GM12878 (cell line): ENCODE measurements around the gene TAS2R42. TPM values are rescaled to one million over a fixed set of nuclear protein-coding genes. Genes with fewer than 3 reads are reported as not detected.

Experiments
- ATAC-seq: fragments of 200-7000 bp; cut with Tn5 transposase; 3 replicates; pipeline ENCODE4 v1.9.1; 2020; ENCODE audit warnings: mild to moderate bottlenecking, moderate library complexity
- BruUV-seq: library from RNA; stranded (reverse); fragments of 400-500 nt; replicated peaks from 2 replicates; lab custom pipeline; 2021; lab: Mats Ljungman, UMichigan
- CTCF ChIA-PET: fragments of 300-600 bp; sonication (Branson Sonifier 250); formaldehyde crosslinking; extraction: SDS; loops from one replicate; lab custom pipeline; 2021; ENCODE audit warnings: inconsistent platforms; lab: Yijun Ruan, JAX
- POLR2A ChIA-PET: fragments of 350-600 bp; formaldehyde crosslinking; extraction: SDS; loops from one replicate; lab custom pipeline; 2021; ENCODE audit warnings: inconsistent platforms; lab: Charles Lee
- RAD21 ChIA-PET: fragments of 300-600 bp; sonication (Branson Sonifier 250); formaldehyde crosslinking; loops from one replicate; lab custom pipeline; 2023; ENCODE audit warnings: antibody characterized with exemption; ENCODE audit not compliant: unreplicated experiment; lab: Charles Lee
- SMC1A ChIA-PET: fragments of 300-600 bp; sonication (Branson Sonifier 250); formaldehyde crosslinking; loops from one replicate; lab custom pipeline; 2023; ENCODE audit not compliant: unreplicated experiment, uncharacterized antibody; lab: Charles Lee
- DNase-seq: peaks from one replicate; pipeline ENCODE4 v3.0.0-alpha.2; 2011; ENCODE audit warnings: low read depth, low spot score
- FAIRE-seq: peaks from 3 replicates; lab custom pipeline; 2011; peaks lifted over from hg19 to GRCh38; lab: Jason Lieb, UNC
- H2AFZ ChIP-seq: 2 replicates; pipeline ENCODE4 v1.6.0; 2011; ENCODE audit warnings: low read depth, low read length, control low read depth; ENCODE audit not compliant: control insufficient read depth
- H3K27ac ChIP-seq: 2 replicates; pipeline ENCODE4 v1.5.1; 2011; ENCODE audit warnings: control low read depth; ENCODE audit not compliant: control insufficient read depth, insufficient read depth
- H3K27me3 ChIP-seq, 2 experiments: replicated peaks in 1 of 2; 2 replicates each; pipeline versions ENCODE4 v1.6.0 to v1.6.1; 2011; ENCODE audit warnings: low read length in 1 of 2; ENCODE audit not compliant: control insufficient read depth in 2 of 2, insufficient read depth in 2 of 2
- H3K36me3 ChIP-seq, 2 experiments: 2 replicates each; pipeline ENCODE4 v1.5.1; 2011; ENCODE audit warnings: low read length in 1 of 2; ENCODE audit not compliant: control insufficient read depth in 2 of 2, insufficient read depth in 2 of 2
- H3K4me1 ChIP-seq: 2 replicates; pipeline ENCODE4 v1.6.1; 2011; ENCODE audit warnings: mild to moderate bottlenecking, low read length, moderate library complexity, mixed read lengths; ENCODE audit not compliant: control insufficient read depth, insufficient read depth
- H3K4me2 ChIP-seq: 2 replicates; pipeline ENCODE4 v1.6.0; 2011; ENCODE audit warnings: control low read depth; ENCODE audit not compliant: control insufficient read depth, insufficient read depth
- H3K4me3 ChIP-seq: fragments of 200-600 bp; sonication (generic); 2 replicates; pipeline ENCODE4 v1.5.1; 2016
- H3K79me2 ChIP-seq: 2 replicates; pipeline ENCODE4 v1.6.0; 2011; ENCODE audit warnings: low read length; ENCODE audit not compliant: control insufficient read depth, insufficient read depth
- H3K9ac ChIP-seq: 2 replicates; pipeline ENCODE4 v1.8.0; 2011; ENCODE audit warnings: low read length, control low read depth, mixed read lengths; ENCODE audit not compliant: control insufficient read depth, insufficient read depth
- H3K9me3 ChIP-seq: replicated peaks from 3 replicates; pipeline ENCODE4 v1.5.1; 2011; ENCODE audit warnings: mild to moderate bottlenecking, low read length; ENCODE audit not compliant: control insufficient read depth, insufficient read depth
- H4K20me1 ChIP-seq: 2 replicates; pipeline ENCODE4 v1.6.0; 2011; ENCODE audit not compliant: control insufficient read depth, insufficient read depth
- ATF7 ChIP-seq: fragments of 450-650 bp; IDR thresholded peaks from 2 replicates; pipeline ENCODE4 v1.6.1; 2016; ENCODE audit warnings: low read depth, mild to moderate bottlenecking
- POLR2AphosphoS5 ChIP-seq: IDR thresholded peaks from 2 replicates; pipeline ENCODE4 v1.6.1; 2011; ENCODE audit warnings: mild to moderate bottlenecking, low read length, inconsistent platforms
- SIN3A ChIP-seq: IDR thresholded peaks from 2 replicates; pipeline ENCODE4 v1.6.1; 2012; ENCODE audit warnings: low read depth, low read length, improper control_type of control experiment
- SMC3 ChIP-seq: IDR thresholded peaks from 2 replicates; pipeline ENCODE4 v1.6.1; 2011; ENCODE audit warnings: low read length, improper control_type of control experiment, borderline replicate concordance
- SPI1 ChIP-seq: IDR thresholded peaks from 2 replicates; pipeline ENCODE4 v1.6.1; 2011; ENCODE audit warnings: low read depth, mild to moderate bottlenecking, low read length, moderate library complexity, borderline replicate concordance; ENCODE audit not compliant: insufficient read depth
- in situ Hi-C: fragments of 300-500 bp; cut with MboI; formaldehyde crosslinking; loops from 9 replicates; pipeline ENCODE4 v1.14.3; 2018; ENCODE audit warnings: mixed read lengths
- intact Hi-C: fragments of 100-400 bp; cut with micrococcal nuclease; formaldehyde crosslinking; loops from one replicate; pipeline ENCODE4 v1.14.2; 2022; ENCODE audit not compliant: unreplicated experiment
- polyA plus RNA-seq, 11 experiments: library from polyadenylated mRNA; depleted of rRNA in 4 of 11; unstranded in 6 of 11; stranded (reverse) in 5 of 11; fragments of >200 nt; fragmentation: Nextera tagmentation in 4 of 11; fragmentation: Illumina TruSeq in 1 of 11; extraction: Ambion mirVana in 4 of 11; extraction: Trizol in 1 of 11; gene quantifications; 1 replicate in 1 of 11; 2 replicates in 10 of 11; pipeline versions ENCODE4 v1.2.1 to v1.2.3, GENCODE V29; 2011 to 2016; ENCODE audit warnings: inconsistent platforms in 2 of 11, missing spikeins in 2 of 11, low read depth in 1 of 11
- total RNA-seq, 4 experiments: library from RNA; depleted of rRNA in 3 of 4; stranded (reverse); fragments of >200 nt in 3 of 4; fragmentation: Illumina TruSeq in 1 of 4; extraction: Trizol in 1 of 4; gene quantifications; 2 replicates each; pipeline versions ENCODE4 v1.2.1 to v1.2.3, GENCODE V29; 2013 to 2021

TAS2R42 gene
- total and polyA plus RNA-seq, 10 of the 15 experiments (the other 5 are each of a cell fraction or from before 2014, with no cell fraction given) = not detected

DNA sequence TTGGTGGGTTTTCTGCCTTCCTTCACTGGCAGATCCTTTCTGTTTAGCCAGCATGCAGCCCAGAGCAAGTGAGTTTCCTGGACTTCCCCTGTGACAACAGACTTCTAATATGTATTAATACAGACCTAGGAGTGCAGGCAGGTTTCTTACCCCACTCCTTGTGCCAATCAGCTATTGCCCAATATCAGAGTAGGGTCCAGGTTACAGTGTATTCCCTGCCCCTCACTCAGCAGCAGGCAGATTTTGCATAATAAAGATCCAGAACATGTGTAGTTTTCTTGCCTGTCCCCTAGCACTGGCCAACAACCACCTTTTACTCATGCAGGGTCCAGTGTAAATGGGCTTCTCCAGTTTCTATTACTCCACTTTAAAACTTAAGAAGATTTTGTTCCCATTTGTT, 20.4 kb downstream of the TAS2R42 start:
- no peak for FAIRE-seq
- ATAC-seq = 0 out of 3 replicates have a peak, but pooled peaks have one; percentile 8
- no peak for TF ChIP-seq SIN3A
- Histone ChIP-seq H3K27ac (peak overlapping the region; percentile 19; the same call in 1 of the 2 replicates), H3K9ac (no peak overlapping the region), H3K4me3 (0 out of 2 replicates have a peak overlapping the region, but pooled peaks have one; percentile 15), H3K4me2 (no peak overlapping the region), H2AFZ (no peak overlapping the region), H3K79me2 (peaks cover 66% of the 10 kb centered on the region), H3K27me3 (no peaks in the 10 kb centered on the region), H3K9me3 (peaks cover 5% of the 10 kb centered on the region; the same call in 2 of the 3 replicates), H4K20me1 (no peaks in the 10 kb centered on the region), H3K4me1 (no peaks in the 10 kb centered on the region), H3K36me3 (peaks cover 4 to 15% of the 10 kb centered on the region in 2 experiments)
- BruUV-seq = no TSS peak
- DNase-seq = no peak
- intact Hi-C loops (no loop called here), in situ Hi-C loops (no loop called here)
- CTCF ChIA-PET = no interaction called here
- SMC1A ChIA-PET = interaction anchor here (0.7 to 1.9 kb wide), 6 partner anchors 8 to 188 kb away, joined by 3 to 6 read pairs (median 3); no protein-coding TSS in a partner anchor
- POLR2A ChIA-PET = interaction anchor here (0.6 kb wide), 1 partner anchor 1374 kb away, joined by 7 read pairs; no protein-coding TSS in a partner anchor
- RAD21 ChIA-PET = no interaction called here

DNA sequence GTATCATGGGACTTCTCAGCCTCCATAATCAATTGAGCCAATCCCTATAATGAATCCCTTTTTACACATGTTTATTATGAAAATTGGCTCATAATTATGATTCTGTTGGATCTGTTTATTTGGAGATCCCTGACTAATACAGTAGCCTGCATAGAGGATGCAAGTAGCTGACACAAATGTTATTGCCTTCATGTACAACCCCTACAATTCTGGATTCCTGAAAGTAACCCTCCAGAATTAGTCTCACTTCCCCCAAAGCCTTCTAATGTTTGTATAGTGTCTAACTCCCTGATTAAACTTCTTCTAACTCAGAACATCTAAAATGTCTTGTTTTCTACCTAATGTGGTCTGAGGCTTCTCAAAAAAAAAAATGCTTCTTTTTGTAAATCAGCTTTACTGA, 22.4 kb downstream of the TAS2R42 start:
- H3K27ac ChIP-seq = no peak overlapping the region
- ATAC-seq (peak; percentile 68), DNase-seq (no peak), FAIRE-seq (no peak)
- no peaks in the 10 kb centered on the region for H3K27me3 ChIP-seq
- H3K9me3 ChIP-seq = peaks cover 5% of the 10 kb centered on the region; the same call in 2 of the 3 replicates
- no peak overlapping the region for H3K4me2 ChIP-seq
- TF ChIP-seq ATF7 = no peak
- peak; percentile 30; the same call in 1 of the 2 replicates for TF ChIP-seq SPI1
- no peak for TF ChIP-seq SMC3
- TF ChIP-seq POLR2AphosphoS5 = no peak
- H3K79me2 ChIP-seq = peaks cover 54% of the 10 kb centered on the region
- H3K4me3 ChIP-seq = no peak overlapping the region
- POLR2A ChIA-PET = interaction anchor here (1.2 kb wide), 1 partner anchor 9 kb away, joined by 4 read pairs; no protein-coding TSS in a partner anchor
- H4K20me1 ChIP-seq = no peaks in the 10 kb centered on the region
- peaks cover 4 to 21% of the 10 kb centered on the region in 2 experiments for H3K36me3 ChIP-seq
- no peaks in the 10 kb centered on the region for H3K4me1 ChIP-seq
- intact Hi-C loops (no loop called here), in situ Hi-C loops (no loop called here)
- RAD21 ChIA-PET = no interaction called here
- CTCF ChIA-PET = interaction anchor here (1.0 to 2.1 kb wide), 5 partner anchors 11 to 393 kb away, joined by 3 to 8 read pairs (median 3); no protein-coding TSS in a partner anchor
- H3K9ac ChIP-seq = no peak overlapping the region
- SMC1A ChIA-PET = interaction anchor here (1.3 to 1.6 kb wide), 2 partner anchors 25 to 28 kb away, joined by 4 to 5 read pairs; no protein-coding TSS in a partner anchor
- TSS peak; percentile 3 for BruUV-seq
- no peak overlapping the region for H2AFZ ChIP-seq
